HEK293 (cell line): ENCODE measurements around the gene METTL26.

ENCODE experiments used
- BCL11B ChIP-seq: fragments of 450-650 bp; formaldehyde crosslinking; IDR thresholded peaks from 2 replicates; pipeline ENCODE4 v1.5.1; 2016; ENCODE audit warnings: low read depth, missing biosample characterization, missing genetic modification characterization
- CTCF ChIP-seq: fragments of 450-650 bp; formaldehyde crosslinking; IDR thresholded peaks from 2 replicates; pipeline ENCODE4 v1.5.1; 2016; ENCODE audit warnings: missing biosample characterization, missing genetic modification characterization
- EGR2 ChIP-seq: fragments of 450-650 bp; formaldehyde crosslinking; IDR thresholded peaks from 2 replicates; pipeline ENCODE4 v1.5.1; 2016; ENCODE audit warnings: low read depth, missing biosample characterization, missing genetic modification characterization
- GLIS1 ChIP-seq: fragments of 450-650 bp; formaldehyde crosslinking; IDR thresholded peaks from 2 replicates; pipeline ENCODE4 v1.5.1; 2016; ENCODE audit warnings: missing biosample characterization, missing genetic modification characterization
- KLF16 ChIP-seq: fragments of 450-650 bp; formaldehyde crosslinking; IDR thresholded peaks from 2 replicates; pipeline ENCODE4 v1.5.1; 2017; ENCODE audit warnings: missing biosample characterization, missing genetic modification characterization
- KLF8 ChIP-seq: fragments of 450-650 bp; formaldehyde crosslinking; IDR thresholded peaks from 2 replicates; pipeline ENCODE4 v1.5.1; 2016; ENCODE audit warnings: missing biosample characterization, missing genetic modification characterization
- SCRT1 ChIP-seq: fragments of 450-650 bp; formaldehyde crosslinking; IDR thresholded peaks from 2 replicates; pipeline ENCODE4 v1.5.1; 2016; ENCODE audit warnings: missing biosample characterization, missing genetic modification characterization, borderline replicate concordance
- SP7 ChIP-seq: fragments of 450-650 bp; formaldehyde crosslinking; IDR thresholded peaks from 2 replicates; pipeline ENCODE4 v1.5.1; 2016; ENCODE audit warnings: missing biosample characterization, missing genetic modification characterization
- ZBTB11 ChIP-seq: fragments of 450-650 bp; formaldehyde crosslinking; conservative IDR thresholded peaks from 2 replicates; pipeline ENCODE4 v1.5.1; 2016; ENCODE audit warnings: low read depth, missing biosample characterization, missing genetic modification characterization
- ZBTB21 ChIP-seq: fragments of 450-650 bp; formaldehyde crosslinking; IDR thresholded peaks from 2 replicates; pipeline ENCODE4 v1.5.1; 2017; ENCODE audit warnings: missing biosample characterization, missing genetic modification characterization
- ZNF114 ChIP-seq: fragments of 450-650 bp; formaldehyde crosslinking; IDR thresholded peaks from 2 replicates; pipeline ENCODE4 v1.5.0; 2017; ENCODE audit warnings: missing biosample characterization, missing genetic modification characterization
- ZNF132 ChIP-seq: fragments of 450-650 bp; formaldehyde crosslinking; IDR thresholded peaks from 2 replicates; pipeline ENCODE4 v1.5.1; 2017; ENCODE audit warnings: missing biosample characterization, missing genetic modification characterization, borderline replicate concordance
- ZNF239 ChIP-seq: fragments of 450-650 bp; formaldehyde crosslinking; IDR thresholded peaks from 2 replicates; pipeline ENCODE4 v1.5.1; 2016; ENCODE audit warnings: missing biosample characterization, missing genetic modification characterization
- ZNF24 ChIP-seq: fragments of 450-650 bp; formaldehyde crosslinking; IDR thresholded peaks from 2 replicates; pipeline ENCODE4 v1.5.1; 2016; ENCODE audit warnings: missing biosample characterization, missing genetic modification characterization
- ZNF302 ChIP-seq: fragments of 450-650 bp; formaldehyde crosslinking; IDR thresholded peaks from 2 replicates; pipeline ENCODE4 v1.5.1; 2016; ENCODE audit warnings: missing biosample characterization, missing genetic modification characterization, low read depth
- ZNF391 ChIP-seq: fragments of 450-650 bp; formaldehyde crosslinking; IDR thresholded peaks from 2 replicates; pipeline ENCODE4 v1.5.1; 2016; ENCODE audit warnings: low read depth, missing biosample characterization, missing genetic modification characterization, borderline replicate concordance
- ZNF501 ChIP-seq: fragments of 450-650 bp; formaldehyde crosslinking; IDR thresholded peaks from 2 replicates; pipeline ENCODE4 v1.5.1; 2016; ENCODE audit warnings: missing biosample characterization, missing genetic modification characterization
- ZNF549 ChIP-seq: fragments of 450-650 bp; IDR thresholded peaks from 2 replicates; pipeline ENCODE4 v1.5.1; 2018; ENCODE audit warnings: missing biosample characterization, missing genetic modification characterization, mild to moderate bottlenecking, inconsistent platforms, moderate library complexity
- ZNF561 ChIP-seq: fragments of 450-650 bp; IDR thresholded peaks from 2 replicates; pipeline ENCODE4 v1.5.1; 2018; ENCODE audit warnings: missing biosample characterization, missing genetic modification characterization, borderline replicate concordance
- ZNF629 ChIP-seq: fragments of 450-650 bp; formaldehyde crosslinking; IDR thresholded peaks from 2 replicates; pipeline ENCODE4 v1.5.1; 2017; ENCODE audit warnings: missing biosample characterization, missing genetic modification characterization
- ZNF777 ChIP-seq: fragments of 450-650 bp; formaldehyde crosslinking; IDR thresholded peaks from 2 replicates; pipeline ENCODE4 v1.5.1; 2017; ENCODE audit warnings: missing biosample characterization, missing genetic modification characterization, borderline replicate concordance
- ZSCAN30 ChIP-seq: fragments of 450-650 bp; IDR thresholded peaks from 2 replicates; pipeline ENCODE4 v1.5.1; 2018; ENCODE audit warnings: missing biosample characterization, mild to moderate bottlenecking, missing genetic modification characterization, moderate library complexity
- TF ChIP-seq, protein P1 (sequence below): fragments of 450-650 bp; formaldehyde crosslinking; IDR thresholded peaks from 2 replicates; pipeline ENCODE4 v1.5.1; 2016; ENCODE audit warnings: missing biosample characterization, missing genetic modification characterization
- TF ChIP-seq, protein P2 (sequence below): fragments of 450-650 bp; formaldehyde crosslinking; IDR thresholded peaks from 2 replicates; pipeline ENCODE4 v1.5.1; 2016; ENCODE audit warnings: missing biosample characterization, missing genetic modification characterization
- TF ChIP-seq, protein P3 (sequence below): fragments of 450-650 bp; formaldehyde crosslinking; IDR thresholded peaks from 2 replicates; pipeline ENCODE4 v1.5.1; 2016; ENCODE audit warnings: missing biosample characterization, missing genetic modification characterization
- TF ChIP-seq, protein P4 (sequence below): fragments of 450-650 bp; formaldehyde crosslinking; IDR thresholded peaks from 2 replicates; pipeline ENCODE4 v1.5.1; 2017; ENCODE audit warnings: missing biosample characterization, mild to moderate bottlenecking, missing genetic modification characterization, moderate library complexity

METTL26 gene

GRCh38 chr16:681746-682427, 45.8 kb upstream of the METTL26 start (continued):
- TF ChIP-seq, protein P1, sequence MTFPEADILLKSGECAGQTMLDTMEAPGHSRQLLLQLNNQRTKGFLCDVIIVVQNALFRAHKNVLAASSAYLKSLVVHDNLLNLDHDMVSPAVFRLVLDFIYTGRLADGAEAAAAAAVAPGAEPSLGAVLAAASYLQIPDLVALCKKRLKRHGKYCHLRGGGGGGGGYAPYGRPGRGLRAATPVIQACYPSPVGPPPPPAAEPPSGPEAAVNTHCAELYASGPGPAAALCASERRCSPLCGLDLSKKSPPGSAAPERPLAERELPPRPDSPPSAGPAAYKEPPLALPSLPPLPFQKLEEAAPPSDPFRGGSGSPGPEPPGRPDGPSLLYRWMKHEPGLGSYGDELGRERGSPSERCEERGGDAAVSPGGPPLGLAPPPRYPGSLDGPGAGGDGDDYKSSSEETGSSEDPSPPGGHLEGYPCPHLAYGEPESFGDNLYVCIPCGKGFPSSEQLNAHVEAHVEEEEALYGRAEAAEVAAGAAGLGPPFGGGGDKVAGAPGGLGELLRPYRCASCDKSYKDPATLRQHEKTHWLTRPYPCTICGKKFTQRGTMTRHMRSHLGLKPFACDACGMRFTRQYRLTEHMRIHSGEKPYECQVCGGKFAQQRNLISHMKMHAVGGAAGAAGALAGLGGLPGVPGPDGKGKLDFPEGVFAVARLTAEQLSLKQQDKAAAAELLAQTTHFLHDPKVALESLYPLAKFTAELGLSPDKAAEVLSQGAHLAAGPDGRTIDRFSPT (tag by site-specific recombination): peak; percentile 93
- peak; percentile 75 for TF ChIP-seq KLF8 (tag by site-specific recombination)
- no peak for TF ChIP-seq ZNF132 (tag by site-specific recombination)
- TF ChIP-seq CTCF: no peak
- peak; percentile 90 for TF ChIP-seq EGR2 (tag by site-specific recombination)
- no peak for TF ChIP-seq ZBTB11 (tag by site-specific recombination)
- TF ChIP-seq SP7: peak; percentile 8; the same call in 1 of the 2 replicates
- TF ChIP-seq ZNF629 (tag by site-specific recombination): no peak
- 0 out of 2 replicates have a peak, but pooled peaks have one; percentile 57 for TF ChIP-seq ZNF501 (tag by site-specific recombination)
- TF ChIP-seq ZNF302: no peak
- no peak for TF ChIP-seq ZNF549 (tag by site-specific recombination)
- TF ChIP-seq ZNF114 (tag by site-specific recombination): no peak
- peak; percentile 52 for TF ChIP-seq KLF16 (tag by site-specific recombination)
- TF ChIP-seq ZNF561: 0 out of 2 replicates have a peak, but pooled peaks have one; percentile 54
- TF ChIP-seq GLIS1: peak; percentile 87
- TF ChIP-seq ZSCAN30 (tag by site-specific recombination): peak; percentile 75
- 0 out of 2 replicates have a peak, but pooled peaks have one; percentile 15 for TF ChIP-seq SCRT1 (tag by site-specific recombination)
- TF ChIP-seq ZNF24: 0 out of 2 replicates have a peak, but pooled peaks have one; percentile 18
- 0 out of 2 replicates have a peak, but pooled peaks have one; percentile 50 for TF ChIP-seq ZBTB21 (tag by site-specific recombination)
- TF ChIP-seq ZNF391: no peak; the same call in 1 of the 2 replicates
- TF ChIP-seq BCL11B (tag by site-specific recombination): peak; percentile 93
- TF ChIP-seq ZNF239 (tag by site-specific recombination): 0 out of 2 replicates have a peak, but pooled peaks have one; percentile 13
- TF ChIP-seq, protein P2, sequence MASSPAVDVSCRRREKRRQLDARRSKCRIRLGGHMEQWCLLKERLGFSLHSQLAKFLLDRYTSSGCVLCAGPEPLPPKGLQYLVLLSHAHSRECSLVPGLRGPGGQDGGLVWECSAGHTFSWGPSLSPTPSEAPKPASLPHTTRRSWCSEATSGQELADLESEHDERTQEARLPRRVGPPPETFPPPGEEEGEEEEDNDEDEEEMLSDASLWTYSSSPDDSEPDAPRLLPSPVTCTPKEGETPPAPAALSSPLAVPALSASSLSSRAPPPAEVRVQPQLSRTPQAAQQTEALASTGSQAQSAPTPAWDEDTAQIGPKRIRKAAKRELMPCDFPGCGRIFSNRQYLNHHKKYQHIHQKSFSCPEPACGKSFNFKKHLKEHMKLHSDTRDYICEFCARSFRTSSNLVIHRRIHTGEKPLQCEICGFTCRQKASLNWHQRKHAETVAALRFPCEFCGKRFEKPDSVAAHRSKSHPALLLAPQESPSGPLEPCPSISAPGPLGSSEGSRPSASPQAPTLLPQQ (tag by site-specific recombination): peak; percentile 92
- TF ChIP-seq, protein P3, sequence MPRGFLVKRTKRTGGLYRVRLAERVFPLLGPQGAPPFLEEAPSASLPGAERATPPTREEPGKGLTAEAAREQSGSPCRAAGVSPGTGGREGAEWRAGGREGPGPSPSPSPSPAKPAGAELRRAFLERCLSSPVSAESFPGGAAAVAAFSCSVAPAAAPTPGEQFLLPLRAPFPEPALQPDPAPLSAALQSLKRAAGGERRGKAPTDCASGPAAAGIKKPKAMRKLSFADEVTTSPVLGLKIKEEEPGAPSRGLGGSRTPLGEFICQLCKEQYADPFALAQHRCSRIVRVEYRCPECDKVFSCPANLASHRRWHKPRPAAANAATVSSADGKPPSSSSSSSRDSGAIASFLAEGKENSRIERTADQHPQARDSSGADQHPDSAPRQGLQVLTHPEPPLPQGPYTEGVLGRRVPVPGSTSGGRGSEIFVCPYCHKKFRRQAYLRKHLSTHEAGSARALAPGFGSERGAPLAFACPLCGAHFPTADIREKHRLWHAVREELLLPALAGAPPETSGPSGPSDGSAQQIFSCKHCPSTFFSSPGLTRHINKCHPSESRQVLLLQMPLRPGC (tag by site-specific recombination): 0 out of 2 replicates have a peak, but pooled peaks have one; percentile 41
- TF ChIP-seq ZNF777: no peak
- TF ChIP-seq, protein P4, sequence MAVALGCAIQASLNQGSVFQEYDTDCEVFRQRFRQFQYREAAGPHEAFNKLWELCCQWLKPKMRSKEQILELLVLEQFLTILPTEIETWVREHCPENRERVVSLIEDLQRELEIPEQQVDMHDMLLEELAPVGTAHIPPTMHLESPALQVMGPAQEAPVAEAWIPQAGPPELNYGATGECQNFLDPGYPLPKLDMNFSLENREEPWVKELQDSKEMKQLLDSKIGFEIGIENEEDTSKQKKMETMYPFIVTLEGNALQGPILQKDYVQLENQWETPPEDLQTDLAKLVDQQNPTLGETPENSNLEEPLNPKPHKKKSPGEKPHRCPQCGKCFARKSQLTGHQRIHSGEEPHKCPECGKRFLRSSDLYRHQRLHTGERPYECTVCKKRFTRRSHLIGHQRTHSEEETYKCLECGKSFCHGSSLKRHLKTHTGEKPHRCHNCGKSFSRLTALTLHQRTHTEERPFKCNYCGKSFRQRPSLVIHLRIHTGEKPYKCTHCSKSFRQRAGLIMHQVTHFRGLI: no peak
